Stimulated activated CD8-positive, alpha-beta memory T cell treated with anti-CD3 and anti-CD28 coated beads, Interleukin-7, amount 100 ng/mL, for 48 hours (primary cell): ENCODE measurements around the gene GPT2.
"Not testable (repeated sequence)": the region's sequence is repeated elsewhere in the genome, so short reads cannot be mapped to it uniquely, and the experiment has no call there.

ENCODE experiments used
- DNase-seq, 2 donors: peaks; one replicate each; pipeline ENCODE4 v3.0.0-alpha.2; 2020; ENCODE audit warnings: low read depth in 1 of 2; ENCODE audit errors: extremely low read depth in 1 of 2

The GPT2 gene

DNA sequence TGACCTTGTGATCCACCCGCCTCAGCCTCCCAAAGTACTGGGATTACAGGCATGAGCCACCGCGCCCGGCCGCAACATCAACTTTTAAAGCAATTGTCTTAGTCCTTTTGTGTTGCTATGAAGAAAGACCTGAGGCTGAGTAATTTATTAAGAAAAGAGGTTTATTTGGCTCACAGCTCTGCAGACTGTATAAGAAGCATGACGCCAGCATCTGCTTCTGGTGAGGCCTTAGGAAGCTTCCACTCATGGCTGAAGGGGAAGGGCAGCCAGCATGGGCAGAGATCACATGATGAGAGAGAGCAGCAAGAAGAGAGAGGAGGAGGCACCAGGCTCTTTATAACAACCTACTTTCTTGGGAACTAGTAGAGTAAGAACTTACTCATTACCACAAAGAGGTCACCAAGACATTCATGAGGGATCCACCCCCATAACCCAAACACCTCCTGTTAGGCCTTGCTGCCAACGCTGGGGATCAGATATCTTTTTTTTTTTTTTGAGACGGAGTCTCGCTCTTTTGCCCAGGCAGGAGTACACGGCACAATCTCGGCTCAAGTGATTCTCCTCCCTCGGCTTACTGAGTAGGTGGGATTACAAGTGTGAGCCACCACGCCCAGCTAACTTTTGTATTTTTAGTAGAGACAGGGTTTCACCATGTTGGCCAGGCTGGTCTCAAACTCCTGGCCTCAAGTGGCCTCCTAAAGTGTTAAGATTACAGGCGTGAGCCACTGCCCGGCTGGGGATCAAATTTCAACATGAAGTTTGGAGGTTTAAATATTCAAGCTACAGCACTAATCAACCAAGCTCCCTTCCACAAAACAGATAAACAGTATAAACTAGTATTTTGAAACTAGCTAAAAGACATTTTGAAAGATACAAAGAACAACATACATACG, 21.4 kb upstream of the GPT2 start:
- no peak for DNase-seq

DNA sequence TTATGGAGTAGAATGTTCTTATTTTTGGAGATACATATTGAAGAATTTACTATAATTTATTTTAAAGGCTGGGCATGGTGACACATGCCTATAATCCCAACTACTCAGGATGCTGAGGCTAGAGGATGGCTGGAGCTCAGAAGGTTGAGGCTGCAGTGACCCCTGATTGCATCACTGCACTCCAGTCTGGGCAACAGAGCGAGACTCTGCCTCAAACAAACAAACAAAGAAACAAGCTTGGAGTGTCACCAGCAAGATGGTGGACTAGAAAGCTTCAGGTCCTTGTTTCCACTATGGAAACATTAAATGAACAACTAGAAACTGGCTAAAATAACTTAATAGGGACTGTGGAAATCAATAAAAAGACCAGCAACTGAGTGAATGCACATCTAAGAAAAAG, 17.9 kb upstream of the GPT2 start:
- DNase-seq, result no peak

DNA sequence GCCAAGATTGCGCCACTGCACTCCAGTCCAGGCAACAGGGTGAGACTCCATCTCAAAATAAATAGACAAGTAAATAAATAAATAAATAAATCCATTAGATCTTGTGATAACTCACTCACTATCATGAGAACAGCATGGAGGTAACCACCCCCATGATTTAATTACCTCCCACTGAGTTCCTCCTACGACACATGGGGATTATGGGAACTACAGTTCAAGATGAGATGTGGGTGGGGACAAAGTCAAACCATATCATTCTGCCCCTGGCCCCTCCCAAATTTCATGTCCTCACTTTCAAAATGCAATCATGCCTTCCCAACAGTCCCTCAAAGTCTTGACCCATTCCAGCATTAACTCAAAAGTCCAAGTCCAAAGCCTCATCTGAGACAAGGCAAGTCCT, 16.7 kb upstream of the GPT2 start:
- DNase-seq, result not testable (repeated sequence)

DNA sequence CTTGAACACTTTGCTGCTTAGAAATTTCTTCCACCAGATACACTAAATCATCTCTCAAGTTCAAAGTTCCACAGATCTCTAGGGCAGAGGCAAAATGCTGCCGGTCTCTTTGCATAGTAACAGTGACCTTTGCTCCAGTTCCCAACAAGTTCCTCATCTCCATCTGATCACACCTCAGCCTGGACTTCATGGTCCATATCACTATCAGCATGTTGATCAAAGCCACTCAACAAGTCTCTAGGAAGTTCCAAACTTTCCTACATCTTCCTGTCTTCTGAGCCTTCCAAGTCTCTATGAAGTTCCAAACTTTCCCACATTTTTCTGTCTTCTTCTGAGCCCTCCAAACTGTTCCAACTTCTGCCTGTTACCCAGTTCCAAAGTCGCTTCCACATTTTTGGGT, 15.3 kb upstream of the GPT2 start:
- not testable (repeated sequence) for DNase-seq

DNA sequence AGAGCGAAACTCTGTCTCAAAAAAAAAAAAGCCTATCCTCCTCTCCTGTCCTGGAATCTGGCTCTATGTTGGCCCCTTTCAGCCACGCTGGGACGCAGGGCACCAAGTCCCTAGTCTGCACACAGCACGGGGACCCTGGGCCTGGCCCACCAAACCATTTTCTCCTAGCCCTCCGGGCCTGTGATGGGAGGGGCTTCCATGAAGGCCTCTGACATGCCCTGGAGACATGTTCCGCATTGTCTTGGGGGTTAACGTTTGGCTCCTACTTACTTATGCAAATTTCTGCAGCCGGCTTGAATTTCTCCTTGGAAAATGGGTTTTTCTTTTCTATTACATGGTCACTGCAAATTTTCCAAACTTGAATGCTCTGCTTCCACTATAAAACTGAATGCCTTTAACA, 12.6 kb upstream of the GPT2 start:
- no peak for DNase-seq

DNA sequence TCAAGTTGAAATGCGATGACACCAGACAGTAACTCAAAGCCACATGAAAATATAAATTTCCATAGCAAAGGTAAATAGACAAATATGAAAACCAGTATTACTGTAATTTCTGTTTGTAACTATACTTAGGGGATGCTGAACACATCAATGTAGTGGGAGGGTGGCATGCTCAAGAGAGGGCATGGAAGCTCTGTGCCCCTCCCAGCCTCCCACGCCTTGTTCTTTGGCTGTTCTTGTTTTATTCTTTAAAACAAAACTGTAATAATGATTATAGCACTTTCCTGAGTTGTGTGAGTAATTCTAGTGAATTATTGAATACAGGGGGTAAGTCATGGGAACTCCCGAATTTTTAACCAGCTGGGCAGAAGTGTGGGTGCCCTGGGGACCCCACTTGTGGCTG, 11.0 kb upstream of the GPT2 start:
- DNase-seq, result no peak

DNA sequence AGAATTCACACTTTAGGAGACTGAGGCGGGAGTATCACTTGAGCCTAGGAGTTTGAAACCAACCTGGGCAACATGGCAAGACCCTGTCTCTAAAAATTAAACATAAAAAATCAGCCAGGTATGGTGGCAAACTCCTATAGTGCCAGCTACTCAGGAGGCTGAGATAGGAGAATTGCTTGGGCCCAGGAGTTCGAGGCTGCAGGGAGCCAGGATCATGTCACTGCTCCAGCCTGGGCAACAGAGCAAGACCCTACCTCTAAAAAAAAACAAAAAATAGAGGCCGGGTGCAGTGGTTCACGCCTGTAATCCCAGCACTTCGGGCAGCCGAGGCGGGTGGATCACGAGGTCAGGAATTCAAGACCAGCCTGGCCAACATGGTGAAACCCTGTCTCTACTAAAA, 8.9 kb upstream of the GPT2 start:
- DNase-seq, result no peak

DNA sequence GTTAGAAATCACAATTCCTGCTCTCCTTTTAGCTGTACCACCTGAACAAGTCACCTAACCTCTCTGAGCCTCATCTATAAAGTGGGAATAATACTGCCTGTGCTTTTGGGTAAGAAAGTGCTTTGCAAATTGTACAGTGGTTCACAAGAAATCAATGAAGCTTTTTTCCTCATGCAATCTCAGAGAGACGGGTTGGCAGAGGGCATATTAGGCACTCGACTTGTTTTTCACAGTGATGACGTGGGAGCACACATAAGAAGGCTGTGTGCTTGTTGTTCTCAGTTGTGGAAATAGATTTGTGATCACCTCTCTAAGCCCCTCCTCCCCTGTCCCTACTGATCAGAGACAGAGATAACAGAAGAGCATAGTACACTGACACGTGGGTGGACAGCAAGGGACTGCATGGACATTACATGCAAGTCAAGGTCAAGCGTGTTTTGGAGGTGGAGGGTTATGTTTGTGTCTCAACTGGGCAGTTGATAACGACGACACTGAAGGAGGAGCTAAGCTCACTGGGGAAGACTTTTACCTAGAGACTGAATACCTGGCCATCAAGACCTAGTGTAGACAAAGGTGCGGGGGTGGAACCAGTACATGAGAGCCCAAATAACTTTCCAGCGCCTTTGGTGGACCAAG, 1.7 kb upstream of the GPT2 start:
- DNase-seq, result no peak

DNA sequence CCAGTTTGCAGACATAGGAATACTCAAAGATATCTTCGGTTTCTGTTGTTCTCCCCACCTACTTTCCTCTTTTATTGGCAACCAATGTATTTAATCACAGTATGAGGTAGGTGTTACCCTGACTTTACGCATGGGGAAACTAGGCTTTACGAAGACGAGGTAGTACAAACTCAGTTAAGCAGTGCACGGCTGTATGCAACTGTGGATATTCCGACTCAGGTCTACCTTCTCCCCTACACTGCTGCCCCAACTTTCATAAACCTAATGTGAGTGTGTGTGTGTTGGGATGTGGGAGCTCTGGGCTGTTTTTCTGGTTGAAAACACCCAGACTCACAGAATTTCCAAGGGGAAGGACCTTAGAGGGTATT, 1.2 kb upstream of the GPT2 start:
- no peak for DNase-seq

DNA sequence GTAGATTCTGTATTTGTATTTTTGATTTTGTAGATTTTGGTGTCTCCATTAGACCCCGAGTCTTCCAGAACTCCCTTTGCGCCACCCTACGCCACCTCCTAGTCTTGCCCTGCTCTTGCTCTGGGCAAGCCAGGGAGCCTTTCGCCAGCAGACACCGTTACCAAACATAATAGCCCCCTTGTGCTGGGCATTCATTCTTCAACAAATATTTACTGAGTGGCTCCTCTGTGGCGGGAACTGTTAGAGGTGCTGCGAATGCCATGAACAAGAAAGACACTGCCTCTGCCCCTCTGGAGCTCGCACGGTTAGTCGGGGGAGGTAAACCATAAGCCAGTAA, 841 bp upstream of the GPT2 start:
- DNase-seq, result no peak

DNA sequence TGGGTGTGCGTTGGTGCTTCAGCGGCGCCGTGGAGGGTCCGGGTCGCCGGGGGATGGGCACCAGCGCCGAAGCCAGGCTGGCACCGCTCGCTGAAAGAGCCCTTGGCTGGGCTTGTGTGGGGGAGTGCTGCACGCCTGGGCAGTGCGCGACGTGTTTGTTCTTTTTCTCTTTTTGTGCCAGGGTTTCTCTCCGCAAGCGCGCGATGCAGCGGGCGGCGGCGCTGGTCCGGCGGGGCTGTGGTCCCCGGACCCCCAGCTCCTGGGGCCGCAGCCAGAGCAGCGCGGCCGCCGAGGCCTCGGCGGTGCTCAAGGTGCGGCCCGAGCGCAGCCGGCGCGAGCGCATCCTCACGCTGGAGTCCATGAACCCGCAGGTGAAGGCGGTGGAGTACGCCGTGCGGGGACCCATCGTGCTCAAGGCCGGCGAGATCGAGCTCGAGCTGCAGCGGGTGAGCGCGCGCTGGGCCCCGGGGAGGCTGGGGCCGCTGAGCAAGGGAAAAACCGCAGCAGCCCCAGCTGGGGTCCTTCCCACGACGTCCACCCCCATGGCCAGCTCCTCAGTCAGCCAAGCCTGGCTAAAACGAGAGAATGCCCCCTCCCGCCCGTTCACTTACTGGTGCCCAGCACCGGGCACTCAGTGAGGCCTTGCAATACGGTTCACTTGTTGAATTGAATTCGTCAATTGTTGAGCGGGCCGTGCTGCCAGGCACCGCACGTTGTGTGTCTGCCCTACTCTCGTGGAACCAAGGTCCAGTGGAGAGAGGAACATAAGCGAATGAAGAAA, 541 bp downstream of the GPT2 start:
- no peak for DNase-seq

DNA sequence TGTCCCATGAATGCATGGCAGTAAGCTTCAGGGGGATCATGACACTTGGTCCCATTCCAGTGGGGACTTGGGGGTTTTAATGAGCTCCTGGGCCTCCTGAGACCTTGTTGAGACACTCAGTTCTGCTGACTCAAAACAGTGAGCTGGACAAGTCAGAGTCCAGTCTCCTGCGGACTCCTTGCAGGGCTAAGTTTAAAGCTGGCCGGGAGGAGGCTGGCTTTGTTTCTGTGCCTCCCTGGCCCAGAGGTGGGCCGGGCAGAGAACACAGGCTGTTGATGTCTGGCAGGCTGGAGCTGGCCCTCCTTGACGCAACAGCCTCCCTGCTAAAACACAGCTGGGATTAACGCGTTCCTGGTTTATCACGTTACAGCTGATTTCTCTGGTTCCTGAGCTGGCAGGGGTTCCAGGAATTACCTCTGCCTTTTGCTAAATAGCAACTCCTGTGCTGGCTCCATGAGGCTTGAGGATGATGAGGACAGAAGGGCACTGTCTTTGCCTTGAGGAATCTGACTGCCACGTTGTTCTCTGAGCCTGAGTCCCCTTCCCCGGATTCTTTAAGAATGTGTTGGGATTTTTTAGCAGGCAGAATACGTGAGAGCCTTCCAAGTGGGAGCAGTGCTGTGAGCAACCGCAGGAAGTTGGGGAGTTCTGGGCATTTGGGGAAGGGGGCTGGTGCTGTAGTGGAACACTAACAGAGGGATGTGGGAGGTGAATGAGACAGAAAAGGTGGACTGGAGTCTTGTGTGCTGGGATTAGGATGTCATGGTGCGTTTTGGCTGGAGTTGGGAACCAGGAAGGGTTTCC, 2.0 kb downstream of the GPT2 start:
- no peak for DNase-seq

DNA sequence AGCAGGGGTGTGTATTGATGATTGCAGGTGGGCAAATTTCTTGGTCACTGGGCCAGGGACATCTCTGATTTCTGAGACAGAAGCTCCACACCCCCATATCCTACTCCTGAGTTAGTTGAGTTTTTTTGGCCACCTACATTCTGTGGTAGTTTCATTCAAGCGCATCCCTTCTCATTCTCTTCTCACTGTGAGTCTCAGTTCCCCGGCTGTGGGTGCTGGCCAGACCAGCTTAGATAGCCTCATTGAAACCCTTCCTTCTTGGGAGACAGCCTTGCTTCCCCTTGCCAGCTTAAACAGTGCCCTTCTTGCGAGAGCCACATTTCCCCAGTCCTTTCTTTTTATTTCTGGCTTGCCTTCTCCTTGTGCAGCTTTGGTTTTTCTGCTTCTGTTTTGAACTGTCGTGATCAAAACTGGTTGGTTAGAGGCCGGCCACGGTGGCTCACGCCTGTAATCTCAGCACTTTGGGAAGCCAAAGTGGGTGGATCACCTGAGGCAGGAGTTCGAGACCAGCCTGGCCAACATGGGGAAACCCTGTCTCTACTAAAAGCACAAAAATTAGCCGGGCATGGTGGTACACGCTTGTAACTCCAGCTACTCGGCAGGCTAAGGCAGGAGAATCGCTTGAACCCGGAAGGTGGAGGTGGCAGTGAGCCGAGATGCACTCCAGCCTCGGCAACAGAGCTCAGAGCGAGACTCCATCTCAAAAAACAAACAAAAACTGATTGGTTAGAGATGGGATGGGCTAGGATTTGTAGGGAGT, 2.8 kb downstream of the GPT2 start:
- no peak for DNase-seq

DNA sequence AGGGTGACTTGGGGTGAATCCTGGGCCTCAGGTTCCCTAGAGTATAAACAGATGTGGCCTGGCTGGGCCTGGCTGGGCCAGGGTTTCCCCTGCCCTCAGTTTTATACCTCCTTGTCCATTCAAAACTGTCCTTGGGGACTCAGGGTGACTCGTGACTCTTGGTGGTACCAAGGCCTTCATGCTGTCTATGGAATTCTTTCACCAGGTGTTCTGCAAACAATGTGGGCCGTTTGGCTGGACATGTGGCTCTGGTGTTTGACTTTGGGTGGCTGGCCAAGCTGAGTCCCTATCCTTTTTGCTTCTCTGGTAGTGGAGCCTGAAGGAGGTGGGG, 3.3 kb downstream of the GPT2 start:
- DNase-seq, result no peak

DNA sequence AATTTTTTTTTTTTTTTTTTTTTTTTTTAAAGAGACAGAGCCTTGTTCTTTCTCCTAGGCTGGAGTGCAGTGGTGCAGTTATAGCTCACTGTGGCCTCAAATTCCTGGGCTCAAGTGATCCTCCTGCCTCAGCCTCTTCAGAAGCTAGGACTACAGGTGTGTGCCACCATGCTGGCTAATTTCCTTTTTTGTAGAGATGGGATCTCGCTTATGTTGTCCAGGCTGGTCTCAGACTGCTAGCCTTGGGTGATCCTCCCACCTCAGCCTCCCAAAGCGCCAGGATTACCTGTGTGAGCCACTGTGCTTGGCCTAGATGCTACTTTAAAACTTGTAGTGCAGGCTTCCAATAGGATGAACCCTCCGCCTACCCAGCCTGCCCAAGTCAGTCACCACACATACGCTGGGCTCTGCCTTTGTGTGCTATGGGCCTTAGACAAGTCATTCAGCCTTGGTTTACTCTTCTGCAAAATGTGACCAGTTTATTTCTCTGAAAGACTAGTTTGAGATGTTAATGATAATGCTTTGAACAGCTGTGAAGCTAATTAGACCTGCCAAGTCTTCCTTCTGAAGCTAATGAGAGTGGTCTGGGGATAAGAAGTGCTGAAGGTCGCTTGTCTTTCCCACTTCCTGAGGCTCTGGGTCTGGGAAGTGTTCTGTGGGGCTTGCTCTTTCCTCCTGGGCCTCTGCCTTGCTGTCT, 5.2 kb downstream of the GPT2 start:
- DNase-seq, result no peak

DNA sequence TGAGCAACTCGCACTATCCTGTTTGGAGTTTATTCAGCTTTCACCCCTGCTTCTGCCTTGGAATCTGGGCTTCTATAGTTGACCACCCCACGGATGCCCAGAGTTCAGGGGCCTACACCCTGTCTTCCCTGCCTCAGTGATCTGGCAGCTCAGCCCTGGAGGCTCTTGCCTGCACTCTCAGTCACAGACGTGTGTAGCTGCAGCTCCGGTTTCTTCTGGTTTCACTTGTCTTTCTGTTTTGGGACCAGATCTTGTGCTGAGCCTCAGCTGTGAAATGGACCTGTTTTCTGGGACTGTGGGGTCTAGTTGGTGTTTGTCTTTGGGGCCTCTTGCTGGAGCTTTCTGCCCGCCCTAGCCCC, 5.8 kb downstream of the GPT2 start:
- no peak for DNase-seq

DNA sequence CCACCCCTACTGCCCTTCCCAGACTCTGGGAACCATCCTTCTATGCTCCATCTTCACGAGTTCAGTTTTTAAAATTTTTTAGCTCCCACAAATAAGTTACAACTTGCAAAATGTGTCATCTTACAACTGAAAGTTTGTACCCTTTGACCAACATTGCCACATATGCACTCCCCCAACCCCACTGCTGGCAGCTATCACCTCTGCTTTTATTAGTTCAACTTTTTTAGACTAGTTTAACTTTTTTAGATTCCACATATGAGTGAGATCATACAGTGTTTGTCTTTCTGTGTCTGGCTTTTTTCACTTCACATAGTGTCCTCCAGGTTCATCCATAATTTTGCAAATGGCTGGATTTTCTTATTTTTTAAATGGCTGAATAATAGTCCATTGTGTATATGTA, 7.7 kb downstream of the GPT2 start:
- DNase-seq, result no peak

DNA sequence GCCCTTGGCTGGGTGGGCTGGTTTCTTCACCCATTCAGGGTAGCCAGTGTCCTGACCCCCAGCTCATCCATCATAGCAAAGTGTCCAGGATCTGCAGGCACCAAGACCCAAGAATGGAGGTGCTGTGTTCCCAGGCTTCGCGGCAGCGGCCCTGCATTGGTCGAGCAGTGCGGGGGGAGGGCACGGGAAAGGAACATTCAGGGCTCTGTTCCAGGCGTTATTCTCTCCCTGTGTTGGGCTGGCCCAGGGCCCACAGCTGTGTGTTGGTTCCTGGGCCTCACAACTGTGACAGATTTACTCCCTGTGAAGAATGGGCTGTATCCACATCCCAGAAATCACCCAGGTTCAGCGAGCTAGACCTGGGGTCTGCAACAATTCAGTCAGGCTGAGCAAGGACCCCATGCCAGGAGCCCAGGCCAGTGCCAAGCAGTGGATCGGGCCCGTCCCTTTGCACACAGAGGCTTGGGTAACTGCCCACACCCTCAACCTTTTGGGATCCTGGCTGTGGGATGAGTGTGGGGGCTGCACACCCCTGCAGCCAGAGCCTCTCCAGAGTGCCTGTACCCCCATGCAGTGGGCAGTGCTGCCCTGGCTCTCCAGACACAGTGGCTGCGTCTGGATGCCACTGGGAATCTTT, 10.0 kb downstream of the GPT2 start:
- DNase-seq, result no peak
